ENCODE data around the gene OR5AU1.
"Not testable (repeated sequence)": the region's sequence is repeated elsewhere in the genome, so short reads cannot be mapped to it uniquely, and the experiment has no call there.

Gene OR5AU1

DNA sequence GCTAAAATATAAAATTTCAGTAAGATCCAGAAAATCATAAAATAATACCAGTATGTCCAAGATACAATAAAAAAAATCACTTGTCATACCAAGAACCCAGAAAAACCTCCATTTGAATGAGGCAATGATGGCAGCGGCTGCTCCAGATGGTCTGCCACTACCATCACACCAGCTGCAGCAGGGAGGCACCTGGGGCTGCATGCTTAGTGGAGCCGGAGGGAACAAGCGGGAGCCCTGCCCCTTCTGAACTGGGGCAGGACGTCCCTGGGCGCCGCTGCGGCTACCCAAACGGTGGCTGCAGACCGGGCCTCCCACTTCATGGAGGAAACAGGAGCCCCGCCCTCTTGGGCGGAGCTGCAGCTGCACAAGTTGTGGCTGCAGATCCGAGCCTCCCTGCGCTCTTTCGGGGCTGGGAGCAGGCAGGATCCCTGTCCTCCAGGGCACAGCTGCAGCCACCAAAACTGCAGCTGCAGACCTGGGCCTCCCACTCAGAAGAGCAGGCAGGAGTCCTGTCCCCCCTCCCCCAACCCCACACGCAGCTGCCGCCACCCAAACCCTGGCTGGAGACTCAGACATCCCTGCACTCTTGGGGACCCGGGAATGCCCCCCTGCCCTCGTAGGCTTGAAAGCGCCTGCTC lies 36.1 kb upstream of the OR5AU1 start:
- Mint-ChIP-seq H3K4me3 (peak overlapping the region; percentile 66), H3K36me3 (no peaks in the 10 kb centered on the region), H3K4me1 (peaks cover 28% of the 10 kb centered on the region), H3K27ac (no peak overlapping the region), H3K9me3 (no peaks in the 10 kb centered on the region), H3K27me3 (no peaks in the 10 kb centered on the region)
- ATAC-seq = peak; percentile 99

DNA sequence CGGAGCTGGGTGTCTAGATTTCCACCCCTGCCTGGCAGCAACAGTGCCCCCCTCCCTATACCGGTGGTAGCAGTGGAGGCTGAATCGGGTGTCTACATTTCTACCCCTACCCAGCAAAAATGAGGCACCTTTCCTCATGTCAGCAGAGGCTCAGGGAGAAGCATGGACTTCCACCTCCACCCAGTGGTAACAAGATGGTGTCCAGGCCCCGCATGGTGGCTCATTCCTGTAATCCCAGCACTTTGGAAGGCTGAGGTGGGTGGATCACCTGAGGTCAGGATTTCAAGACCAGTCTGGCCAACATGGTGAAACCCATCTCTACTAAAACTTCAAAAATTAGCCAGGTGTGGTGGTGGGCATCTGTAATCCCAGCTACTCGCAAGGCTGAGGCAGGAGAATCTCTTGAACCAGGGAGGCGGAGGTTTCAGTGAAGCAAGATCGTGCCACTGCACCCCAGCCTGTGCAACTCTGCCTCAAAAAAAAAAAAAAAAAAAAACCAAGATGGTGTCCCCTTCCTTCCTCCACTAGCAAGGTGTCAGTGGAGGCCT lies 35.5 kb upstream of the OR5AU1 start:
- Mint-ChIP-seq H3K4me3 (peak overlapping the region; percentile 66), H3K36me3 (no peaks in the 10 kb centered on the region), H3K27ac (no peak overlapping the region), H3K9me3 (no peaks in the 10 kb centered on the region), H3K27me3 (no peaks in the 10 kb centered on the region), H3K4me1 (peaks cover 28% of the 10 kb centered on the region)
- no peak for ATAC-seq

DNA sequence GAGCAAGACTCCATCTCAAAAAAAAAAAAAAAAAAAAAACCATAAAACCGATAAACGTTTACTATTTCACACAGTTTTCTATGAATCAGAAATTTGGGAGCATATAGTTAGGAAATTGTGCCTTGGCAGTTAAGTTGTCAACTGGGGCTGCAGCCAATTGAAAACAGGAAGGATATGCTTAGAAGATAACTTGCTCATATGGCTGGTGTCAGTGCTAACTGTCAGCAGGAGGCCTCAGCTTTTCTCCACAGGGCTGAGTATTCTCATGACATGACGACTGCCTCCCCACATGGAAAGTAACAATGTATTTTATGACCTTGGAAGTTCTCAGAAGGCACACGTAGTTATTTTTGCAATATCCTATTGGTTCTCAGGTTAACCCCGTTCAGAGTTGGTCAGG lies 29.6 kb upstream of the OR5AU1 start:
- Mint-ChIP-seq H3K27me3 (peaks cover 30% of the 10 kb centered on the region), H3K36me3 (peaks cover 5% of the 10 kb centered on the region), H3K27ac (no peak overlapping the region), H3K9me3 (peaks cover 3% of the 10 kb centered on the region), H3K4me1 (no peaks in the 10 kb centered on the region), H3K4me3 (no peak overlapping the region)
- ATAC-seq = no peak

DNA sequence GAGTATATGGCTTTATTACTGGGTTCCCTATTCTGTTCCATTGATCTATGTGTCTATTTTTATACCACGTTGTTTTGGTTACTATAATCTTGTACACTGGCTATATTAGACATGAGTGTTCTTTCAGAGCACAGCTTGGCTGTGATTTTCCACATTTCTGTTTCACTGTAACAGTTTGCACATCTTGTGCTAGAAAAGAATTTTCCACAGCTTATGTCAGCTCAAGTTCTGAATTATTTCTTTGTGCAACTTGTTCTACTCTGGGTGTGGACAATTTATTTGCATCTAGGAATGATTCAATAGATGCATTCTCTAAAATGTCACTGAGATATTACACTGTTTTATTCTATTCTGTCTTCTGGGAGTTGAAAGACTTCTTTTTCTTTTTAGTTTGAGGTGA lies 28.4 kb upstream of the OR5AU1 start:
- no peak overlapping the region for H3K27ac Mint-ChIP-seq
- ATAC-seq = no peak
- no peak overlapping the region for H3K4me3 Mint-ChIP-seq
- no peaks in the 10 kb centered on the region for H3K4me1 Mint-ChIP-seq
- H3K9me3 Mint-ChIP-seq = peaks cover 3% of the 10 kb centered on the region
- H3K36me3 Mint-ChIP-seq = peaks cover 5% of the 10 kb centered on the region
- peaks cover 36% of the 10 kb centered on the region for H3K27me3 Mint-ChIP-seq

DNA sequence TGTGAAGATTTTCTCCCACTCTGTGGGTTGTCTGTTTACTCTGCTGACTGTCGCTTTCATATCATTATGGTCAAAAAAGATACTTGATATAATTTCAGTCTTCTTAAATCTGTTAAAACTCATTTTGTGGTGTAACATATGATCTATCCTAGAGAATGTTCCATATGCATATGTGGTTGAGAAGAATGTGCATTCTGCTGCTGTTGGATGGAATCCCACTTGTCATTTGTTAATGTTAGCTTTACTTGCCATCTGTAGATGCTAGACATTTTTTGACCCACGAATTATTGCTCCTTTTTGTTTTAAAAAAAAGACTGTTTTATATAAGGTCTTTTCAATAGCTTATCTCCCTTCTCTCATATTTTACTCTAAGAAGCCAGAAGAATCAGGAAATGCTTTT lies 26.3 kb upstream of the OR5AU1 start:
- H3K9me3 Mint-ChIP-seq = peaks cover 8% of the 10 kb centered on the region
- no peaks in the 10 kb centered on the region for H3K4me1 Mint-ChIP-seq
- H3K4me3 Mint-ChIP-seq = no peak overlapping the region
- H3K36me3 Mint-ChIP-seq = peaks cover 11% of the 10 kb centered on the region
- H3K27me3 Mint-ChIP-seq = peaks cover 55% of the 10 kb centered on the region
- no peak overlapping the region for H3K27ac Mint-ChIP-seq
- no peak for ATAC-seq

DNA sequence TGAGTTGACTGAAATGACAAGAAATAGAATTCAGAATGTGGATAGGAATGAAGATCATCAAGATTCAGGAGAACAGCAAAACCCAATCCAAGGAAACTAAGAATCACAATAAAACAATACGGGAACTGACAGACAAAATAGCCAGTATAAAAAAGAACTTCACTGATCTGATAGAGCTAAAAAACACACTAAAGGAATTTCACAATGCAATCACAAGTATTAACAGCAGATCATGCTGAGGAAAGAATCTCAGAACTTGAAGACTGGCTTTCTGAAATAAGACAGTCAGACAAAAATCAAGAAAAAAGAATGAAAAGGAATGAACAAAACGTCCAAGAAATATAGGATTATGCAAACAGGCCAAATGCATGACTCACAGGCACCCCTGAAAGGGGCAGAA lies 15.3 kb upstream of the OR5AU1 start:
- no peak overlapping the region for H3K27ac Mint-ChIP-seq
- H3K27me3 Mint-ChIP-seq = peaks cover 63% of the 10 kb centered on the region
- peaks cover 7% of the 10 kb centered on the region for H3K36me3 Mint-ChIP-seq
- H3K4me1 Mint-ChIP-seq = no peaks in the 10 kb centered on the region
- H3K9me3 Mint-ChIP-seq = peaks cover 16% of the 10 kb centered on the region
- no peak overlapping the region for H3K4me3 Mint-ChIP-seq
- ATAC-seq = no peak

DNA sequence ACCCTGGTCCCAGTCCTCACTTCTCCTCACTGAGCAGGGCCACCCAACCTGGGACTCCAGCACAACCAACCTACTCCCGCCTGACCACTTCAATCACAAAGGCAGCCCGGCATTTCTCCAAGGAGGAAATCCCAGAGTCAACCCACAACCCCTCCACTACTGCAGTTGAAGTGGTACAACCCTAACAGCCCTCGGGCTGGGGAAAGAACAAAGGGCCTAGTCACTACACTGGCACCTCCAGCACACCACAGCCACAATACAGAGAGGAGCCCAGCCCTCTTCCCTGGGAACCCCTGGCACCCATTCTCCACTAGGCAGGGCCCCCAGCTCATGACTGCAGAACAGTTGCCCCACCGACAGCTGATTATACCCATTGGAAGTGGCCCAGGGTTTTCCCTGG lies 13.7 kb upstream of the OR5AU1 start:
- Mint-ChIP-seq H3K4me1 (no peaks in the 10 kb centered on the region), H3K9me3 (peaks cover 16% of the 10 kb centered on the region), H3K27ac (no peak overlapping the region), H3K4me3 (no peak overlapping the region), H3K27me3 (peaks cover 63% of the 10 kb centered on the region), H3K36me3 (peaks cover 7% of the 10 kb centered on the region)
- no peak for ATAC-seq

DNA sequence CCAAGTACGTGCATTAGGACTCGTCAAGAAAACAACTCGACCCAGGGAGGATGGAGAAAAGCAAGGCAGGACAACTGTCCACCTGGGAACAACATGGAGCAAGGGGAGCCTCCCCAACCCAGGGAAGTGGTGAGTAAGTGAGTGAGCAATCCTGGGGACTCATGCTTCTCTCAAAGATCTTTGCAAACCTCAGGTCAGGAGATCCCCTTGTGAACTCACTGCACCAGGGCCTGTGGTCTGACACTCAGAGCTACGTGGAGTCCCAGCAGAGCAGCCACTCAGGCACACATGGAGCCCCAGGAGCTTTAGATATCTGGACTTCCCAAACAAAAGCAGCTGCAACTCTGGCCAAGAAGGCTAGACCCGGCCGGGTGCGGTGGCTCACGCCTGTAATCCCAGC lies 12.2 kb upstream of the OR5AU1 start:
- Mint-ChIP-seq H3K27ac (no peak overlapping the region), H3K27me3 (peaks cover 67% of the 10 kb centered on the region), H3K36me3 (peaks cover 5% of the 10 kb centered on the region), H3K9me3 (peaks cover 13% of the 10 kb centered on the region), H3K4me3 (no peak overlapping the region), H3K4me1 (no peaks in the 10 kb centered on the region)
- no peak for ATAC-seq

DNA sequence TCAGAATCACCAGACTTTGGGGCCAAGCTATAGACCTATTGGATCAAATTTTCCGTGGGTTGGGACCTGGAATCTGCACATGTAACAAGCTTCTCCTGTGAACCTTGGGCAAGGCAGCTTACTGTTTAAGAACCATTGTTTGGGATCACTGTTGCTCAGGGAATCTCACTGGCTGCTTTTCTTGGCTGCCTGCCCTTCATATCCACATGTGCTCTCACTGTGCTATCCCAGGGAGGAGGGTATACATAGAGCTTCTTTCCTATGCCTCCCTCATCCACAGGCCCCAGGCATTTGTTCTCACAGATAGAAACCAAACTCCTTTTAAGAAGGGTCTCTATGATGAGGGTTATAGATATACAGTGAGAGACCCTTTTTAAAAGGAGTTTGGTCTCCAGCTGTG lies 9.8 kb upstream of the OR5AU1 start:
- not testable (repeated sequence) for ATAC-seq

DNA sequence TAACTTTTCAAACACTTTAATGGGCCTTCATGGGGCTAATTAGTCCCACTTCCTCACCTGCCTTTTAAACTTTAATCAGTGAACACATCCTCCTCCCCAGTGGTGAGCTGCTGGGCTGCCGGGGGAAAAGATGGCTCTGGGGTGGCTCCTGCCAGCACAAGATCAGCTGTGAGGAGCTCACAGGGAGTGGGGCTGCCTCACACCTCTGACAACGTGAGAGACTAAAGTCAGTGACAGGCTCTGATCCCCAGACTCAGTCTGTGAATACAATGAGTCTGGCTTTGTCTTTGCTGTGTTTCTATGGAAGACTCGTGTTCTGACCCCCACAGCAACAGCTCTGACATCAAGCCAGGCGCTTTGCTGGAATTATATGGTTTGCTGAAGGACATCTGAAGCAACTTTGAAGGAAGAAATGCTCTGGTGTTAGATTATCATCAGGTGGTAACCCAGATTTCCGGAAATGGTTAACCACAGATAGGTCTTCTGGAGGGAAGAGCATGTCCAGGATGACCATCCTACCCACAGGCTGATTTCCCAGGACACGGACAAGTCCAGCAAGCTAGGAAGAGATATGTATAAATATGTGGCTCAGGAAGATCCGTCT lies 9.2 kb upstream of the OR5AU1 start:
- not testable (repeated sequence) for H3K4me3 Mint-ChIP-seq, H3K9me3 Mint-ChIP-seq, ATAC-seq, H3K36me3 Mint-ChIP-seq, H3K4me1 Mint-ChIP-seq, H3K27ac Mint-ChIP-seq
- peaks cover 59% of the 10 kb centered on the region for H3K27me3 Mint-ChIP-seq

More for the DNA sequence above, 9.8 kb upstream of the OR5AU1 start:
- not testable (repeated sequence) for H3K4me1 Mint-ChIP-seq, H3K4me3 Mint-ChIP-seq, H3K9me3 Mint-ChIP-seq, H3K27ac Mint-ChIP-seq, H3K36me3 Mint-ChIP-seq
- peaks cover 65% of the 10 kb centered on the region for H3K27me3 Mint-ChIP-seq

DNA sequence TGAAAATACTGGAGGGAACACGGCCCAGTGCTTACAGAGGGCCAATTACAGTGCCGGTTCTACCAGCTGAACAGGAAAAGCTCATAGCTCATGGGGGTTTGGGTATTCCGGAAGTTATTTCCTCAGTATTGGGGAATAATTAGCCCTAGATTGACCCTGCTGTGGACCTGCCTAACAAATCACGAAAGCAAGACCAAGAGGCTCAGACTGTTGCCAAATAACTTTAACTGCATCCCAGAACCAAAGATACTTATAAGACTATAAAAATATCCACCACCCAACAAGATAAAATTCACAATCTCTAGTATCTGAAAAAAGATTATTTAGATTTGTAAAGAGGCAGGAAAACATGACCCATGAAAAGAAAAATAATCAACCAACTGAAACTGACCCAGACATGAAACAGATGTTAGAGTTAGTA lies 8.0 kb upstream of the OR5AU1 start:
- ATAC-seq = no peak
- Mint-ChIP-seq H3K36me3 (no peaks in the 10 kb centered on the region), H3K27me3 (peaks cover 47% of the 10 kb centered on the region)

DNA sequence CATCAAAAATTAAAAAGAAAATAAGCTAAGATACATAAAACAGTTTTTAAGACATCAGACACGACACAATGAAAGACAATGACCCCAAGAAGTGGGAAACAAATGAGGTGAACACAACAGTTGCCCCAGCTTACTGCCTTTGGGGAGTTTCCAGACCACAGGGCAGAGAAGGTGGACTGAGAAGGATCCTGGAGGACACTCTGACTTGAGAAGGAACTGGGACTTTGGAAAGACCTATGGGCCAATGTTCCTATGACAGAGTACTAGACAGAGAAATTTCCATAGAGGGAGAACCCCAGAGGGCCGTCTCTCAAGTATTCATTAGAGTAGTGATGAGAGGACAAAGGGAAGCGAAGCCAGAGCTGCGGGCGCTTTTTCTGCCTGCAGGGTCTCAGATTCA lies 6.2 kb upstream of the OR5AU1 start:
- H3K4me1 Mint-ChIP-seq = no peaks in the 10 kb centered on the region
- H3K4me3 Mint-ChIP-seq = no peak overlapping the region
- ATAC-seq = no peak
- H3K36me3 Mint-ChIP-seq = no peaks in the 10 kb centered on the region
- H3K27ac Mint-ChIP-seq = no peak overlapping the region
- peaks cover 56% of the 10 kb centered on the region for H3K27me3 Mint-ChIP-seq
- H3K9me3 Mint-ChIP-seq = no peaks in the 10 kb centered on the region

More for the DNA sequence above, 8.0 kb upstream of the OR5AU1 start:
- Mint-ChIP-seq H3K4me3 (no peak overlapping the region), H3K4me1 (no peaks in the 10 kb centered on the region), H3K9me3 (no peaks in the 10 kb centered on the region), H3K27ac (no peak overlapping the region)

DNA sequence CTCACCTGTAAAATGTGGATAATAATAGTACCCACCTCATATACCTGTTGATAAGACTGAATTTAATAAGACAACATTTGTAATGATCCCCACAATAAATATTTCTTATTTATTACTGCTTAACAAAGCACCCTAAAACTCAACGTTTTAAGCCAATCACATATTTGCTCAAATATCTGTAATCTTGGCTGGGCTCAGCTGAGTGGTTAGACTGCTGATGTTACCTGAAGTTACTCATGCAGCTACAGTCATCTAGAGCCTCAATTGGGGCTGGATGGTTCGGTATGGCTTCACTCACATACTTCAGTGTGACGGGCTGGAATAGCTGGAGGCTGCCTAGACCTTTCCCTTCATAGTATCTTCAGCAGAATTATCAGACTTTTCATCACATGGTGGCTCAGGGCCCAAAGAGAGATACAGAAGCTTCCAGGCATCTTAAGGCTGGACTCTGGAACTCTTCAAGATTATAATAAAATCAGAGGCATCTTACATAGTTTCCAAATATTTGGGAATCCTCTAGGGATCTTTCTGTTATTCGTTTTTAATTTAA lies 4.3 kb upstream of the OR5AU1 start:
- Mint-ChIP-seq H3K36me3 (no peaks in the 10 kb centered on the region), H3K4me3 (no peak overlapping the region), H3K4me1 (no peaks in the 10 kb centered on the region), H3K27me3 (peaks cover 56% of the 10 kb centered on the region), H3K27ac (no peak overlapping the region), H3K9me3 (no peaks in the 10 kb centered on the region)
- ATAC-seq = no peak

DNA sequence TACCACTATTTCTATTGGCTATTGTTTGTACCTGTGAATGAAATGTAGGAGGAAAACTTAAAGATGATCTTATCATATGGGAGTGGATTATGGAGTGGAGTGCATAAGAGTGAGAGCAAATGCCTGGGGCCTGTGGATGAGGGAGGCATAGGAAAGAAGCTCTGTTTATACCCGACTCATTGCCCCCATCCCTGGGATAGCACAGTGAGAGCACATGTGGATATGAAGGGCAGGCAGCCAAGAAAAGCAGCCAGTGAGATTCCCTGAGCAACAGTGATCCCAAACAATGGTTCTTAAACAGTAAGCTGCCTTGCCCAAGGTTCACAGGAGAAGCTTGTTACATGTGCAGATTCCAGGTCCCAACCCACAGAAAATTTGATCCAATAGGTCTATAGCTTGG lies 2.3 kb upstream of the OR5AU1 start:
- not testable (repeated sequence) for H3K36me3 Mint-ChIP-seq
- peaks cover 65% of the 10 kb centered on the region for H3K27me3 Mint-ChIP-seq

DNA sequence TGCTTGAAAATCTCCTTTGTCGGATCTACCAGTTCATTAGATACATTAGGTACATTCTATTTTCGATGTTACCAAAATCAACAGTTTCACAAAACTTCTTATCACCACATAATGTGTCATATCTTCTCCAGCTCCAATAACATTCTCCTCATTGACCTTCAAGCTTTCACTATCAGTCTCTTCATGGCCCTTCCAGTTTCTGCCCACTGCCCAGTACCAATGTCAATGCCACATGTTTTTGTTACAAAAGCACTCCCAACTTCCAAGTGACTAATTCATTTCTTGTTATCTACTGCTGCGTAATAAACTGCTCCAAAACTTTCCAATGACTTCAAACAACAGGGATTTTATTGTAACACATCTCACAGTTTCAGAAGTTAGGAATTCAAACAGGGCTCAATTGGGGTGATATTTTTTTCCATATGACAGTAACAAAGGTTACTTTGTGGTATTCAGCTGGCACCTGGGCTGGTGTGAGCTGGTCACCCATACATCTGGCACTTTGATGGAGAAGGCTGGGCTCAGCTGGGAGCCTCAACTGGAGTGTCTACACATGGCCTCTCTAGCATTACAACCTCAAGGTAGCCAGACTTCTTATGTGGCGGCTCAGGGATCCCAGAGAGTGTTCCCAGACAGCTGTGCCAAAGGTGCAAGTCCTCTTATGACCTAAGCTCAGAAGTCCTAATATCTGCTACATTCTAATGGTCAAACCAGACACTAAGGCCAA lies 6.1 kb downstream of the OR5AU1 start:
- no peak for ATAC-seq
- Mint-ChIP-seq H3K36me3 (peaks cover 7% of the 10 kb centered on the region), H3K4me1 (no peaks in the 10 kb centered on the region), H3K27me3 (peaks cover 37% of the 10 kb centered on the region), H3K4me3 (no peak overlapping the region), H3K27ac (no peak overlapping the region), H3K9me3 (peaks cover 11% of the 10 kb centered on the region)

More for the DNA sequence above, 2.3 kb upstream of the OR5AU1 start:
- H3K9me3 Mint-ChIP-seq, H3K27ac Mint-ChIP-seq, H3K4me1 Mint-ChIP-seq, ATAC-seq, H3K4me3 Mint-ChIP-seq: not testable (repeated sequence)

Data from stimulated activated memory B cell treated with anti-CD40 and anti-IgM and Interleukin-4, amounts not matched to agents 10 μg/mL and 1 μg/mL and 100 μg/mL, for 72 hours (primary cell).